SK-N-SH (cell line): ENCODE measurements around the gene TMEM165. TPM values are rescaled to one million over a fixed set of nuclear protein-coding genes. Genes with fewer than 3 reads are reported as not detected.

Experiments
- CTCF ChIA-PET: fragments of 300-600, 350-600 bp; formaldehyde crosslinking; extraction: SDS; loops from one replicate; lab custom pipeline; 2021; lab: Yijun Ruan, JAX
- POLR2A ChIA-PET: fragments of 350-600 bp; sonication (Branson Sonifier 250); formaldehyde crosslinking; extraction: SDS; loops from one replicate; lab custom pipeline; 2020; ENCODE audit warnings: antibody characterized with exemption, inconsistent platforms; lab: Yijun Ruan, JAX
- DNase-seq: peaks from one replicate; pipeline ENCODE4 v3.0.0; 2012
- H2AFZ ChIP-seq: fragments of 200-600 bp; sonication (generic); 2 replicates; pipeline ENCODE4 v1.8.1; 2016; ENCODE audit warnings: antibody characterized with exemption, mild to moderate bottlenecking, low read depth
- H3F3A ChIP-seq: fragments of 200-600 bp; sonication (generic); replicated peaks from 2 replicates; pipeline ENCODE3; 2016; ENCODE audit warnings: antibody characterized with exemption, mild to moderate bottlenecking; ENCODE audit not compliant: insufficient read depth
- H3K27ac ChIP-seq, 2 experiments: fragments of 200-500 bp in 1 of 2; fragments of 200-600 bp in 1 of 2; sonication (Bioruptor generic) in 1 of 2; sonication (generic), shearing (Covaris generic) in 1 of 2; 2 replicates each; pipeline versions ENCODE4 v1.5.1 to v1.6.1; 2014 to 2016; ENCODE audit warnings: low read depth in 2 of 2, inconsistent platforms in 1 of 2, low read length in 1 of 2, mild to moderate bottlenecking in 1 of 2, mixed read lengths in 1 of 2
- H3K27me3 ChIP-seq: fragments of 200-600 bp; sonication (generic), shearing (Covaris generic); 2 replicates; pipeline ENCODE4 v1.6.1; 2016; ENCODE audit warnings: mixed run types; ENCODE audit not compliant: insufficient read depth
- H3K36me3 ChIP-seq, 2 experiments: fragments of 200-500 bp in 1 of 2; fragments of 200-600 bp in 1 of 2; sonication (Bioruptor generic) in 1 of 2; sonication (generic) in 1 of 2; replicated peaks in 1 of 2; 2 replicates each; pipeline versions ENCODE3 to v1.5.1; 2014 to 2016; ENCODE audit warnings: low read length in 1 of 2, mild to moderate bottlenecking in 1 of 2; ENCODE audit not compliant: insufficient read depth in 2 of 2, control insufficient read depth in 1 of 2
- H3K4me1 ChIP-seq, 2 experiments: fragments of 200-500 bp in 1 of 2; fragments of 200-600 bp in 1 of 2; sonication (Bioruptor generic) in 1 of 2; sonication (generic), shearing (Covaris generic) in 1 of 2; 2 replicates each; pipeline versions ENCODE4 v1.5.1 to v1.6.1; 2014 to 2016; ENCODE audit warnings: low read depth in 1 of 2, low read length in 1 of 2, mixed run types in 1 of 2; ENCODE audit not compliant: insufficient read depth in 2 of 2, control insufficient read depth in 1 of 2
- H3K4me2 ChIP-seq: fragments of 200-600 bp; sonication (generic), shearing (Covaris generic); 2 replicates; pipeline ENCODE4 v1.6.1; 2017; ENCODE audit warnings: mixed run types
- H3K4me3 ChIP-seq, 2 experiments: fragments of 200-500 bp in 1 of 2; fragments of 200-600 bp in 1 of 2; sonication (Bioruptor generic) in 1 of 2; sonication (generic), shearing (Covaris generic) in 1 of 2; 2 replicates each; pipeline versions ENCODE4 v1.5.1 to v1.8.1; 2014 to 2016; ENCODE audit warnings: low read depth in 2 of 2, inconsistent platforms in 1 of 2, low read length in 1 of 2, mild to moderate bottlenecking in 1 of 2, mixed read lengths in 1 of 2, moderate library complexity in 1 of 2
- H3K79me2 ChIP-seq: fragments of 200-600 bp; sonication (generic); 2 replicates; pipeline ENCODE4 v1.8.1; 2017; ENCODE audit warnings: mild to moderate bottlenecking; ENCODE audit not compliant: insufficient read depth
- H3K9ac ChIP-seq: fragments of 200-600 bp; sonication (generic); 2 replicates; pipeline ENCODE4 v1.6.1; 2017; ENCODE audit warnings: mixed run types
- H3K9me2 ChIP-seq: fragments of 200-600 bp; sonication (generic); 2 replicates; pipeline ENCODE4 v1.6.1; 2017; ENCODE audit warnings: mixed run types
- H3K9me3 ChIP-seq: fragments of 200-600 bp; sonication (generic); 2 replicates; pipeline ENCODE4 v1.6.1; 2017; ENCODE audit warnings: mixed run types, mild to moderate bottlenecking, moderate library complexity
- H4K20me1 ChIP-seq: fragments of 200-600 bp; sonication (generic); 2 replicates; pipeline ENCODE4 v1.6.1; 2017; ENCODE audit warnings: mild to moderate bottlenecking, mixed run types; ENCODE audit not compliant: insufficient read depth
- ELF1 ChIP-seq: IDR thresholded peaks from 2 replicates; pipeline ENCODE4 v1.4.0; 2012
- IRF3 ChIP-seq: fragments of 150-350 bp; IDR thresholded peaks from 2 replicates; pipeline ENCODE4 v1.6.1; 2016; ENCODE audit warnings: mild to moderate bottlenecking, low read depth, low read length
- JUND ChIP-seq: IDR thresholded peaks from 2 replicates; pipeline ENCODE4 v1.4.0; 2012
- MAX ChIP-seq: IDR thresholded peaks from 2 replicates; pipeline ENCODE4 v1.4.0; 2012; ENCODE audit warnings: low read depth
- MEF2A ChIP-seq: IDR thresholded peaks from 2 replicates; pipeline ENCODE4 v1.4.0; 2012; ENCODE audit warnings: low read depth, borderline replicate concordance
- MXI1 ChIP-seq: IDR thresholded peaks from 2 replicates; pipeline ENCODE4 v1.6.1; 2012; ENCODE audit warnings: mild to moderate bottlenecking, low read depth, low read length, improper control_type of control experiment
- NFIC ChIP-seq: IDR thresholded peaks from 2 replicates; pipeline ENCODE4 v1.4.0; 2012; ENCODE audit warnings: borderline replicate concordance
- POLR2AphosphoS5 ChIP-seq: IDR thresholded peaks from 2 replicates; pipeline ENCODE4 v1.6.1; 2012; ENCODE audit warnings: low read depth, low read length
- RAD21 ChIP-seq: IDR thresholded peaks from 2 replicates; pipeline ENCODE4 v1.6.1; 2012; ENCODE audit warnings: mild to moderate bottlenecking, low read length
- RCOR1 ChIP-seq: fragments of 150-350 bp; IDR thresholded peaks from 2 replicates; pipeline ENCODE4 v1.6.1; 2017; ENCODE audit warnings: antibody characterized with exemption, low read length
- RFX5 ChIP-seq: IDR thresholded peaks from 2 replicates; pipeline ENCODE4 v1.6.1; 2012; ENCODE audit warnings: mild to moderate bottlenecking, improper control_type of control experiment, low read length
- RXRA ChIP-seq: IDR thresholded peaks from 2 replicates; pipeline ENCODE4 v1.4.0; 2012; ENCODE audit warnings: low read depth, mild to moderate bottlenecking, borderline replicate concordance
- SIN3A ChIP-seq: IDR thresholded peaks from 2 replicates; pipeline ENCODE4 v1.6.1; 2012; ENCODE audit warnings: low read depth, mild to moderate bottlenecking, low read length, moderate library complexity, borderline replicate concordance
- TEAD4 ChIP-seq: IDR thresholded peaks from 2 replicates; pipeline ENCODE4 v1.4.0; 2012; ENCODE audit warnings: mild to moderate bottlenecking, borderline replicate concordance; ENCODE audit not compliant: insufficient read depth
- WGBS: methylation state at CpG from one replicate; pipeline ENCODE4 v1.1.6; 2017; ENCODE audit warnings: low lambda C conversion rate; 5-methylcytosine and 5-hydroxymethylcytosine counted together
- polyA plus RNA-seq, 3 experiments: library from polyadenylated mRNA; depleted of rRNA; stranded (reverse); fragments of >200 nt; gene quantifications; 2 replicates each; pipeline ENCODE4 v1.2.3, GENCODE V29; 2012
- TF ChIP-seq, protein P1 (sequence below): IDR thresholded peaks from 2 replicates; pipeline ENCODE4 v1.6.1; 2012; ENCODE audit warnings: mild to moderate bottlenecking, low read depth, low read length, moderate library complexity
- TF ChIP-seq, protein P2 (sequence below): IDR thresholded peaks from 2 replicates; pipeline ENCODE4 v1.4.0; 2012; ENCODE audit warnings: low read depth, borderline replicate concordance
- TF ChIP-seq, protein P3 (sequence below): fragments of 150-350 bp; IDR thresholded peaks from 2 replicates; pipeline ENCODE4 v1.6.1; 2017; ENCODE audit warnings: antibody characterized with exemption, low read length, low read depth, borderline replicate concordance

TMEM165 gene
- polyA plus RNA-seq, 1 of the 3 experiments (the other 2 are of a cell fraction): 58.6 TPM

DNA sequence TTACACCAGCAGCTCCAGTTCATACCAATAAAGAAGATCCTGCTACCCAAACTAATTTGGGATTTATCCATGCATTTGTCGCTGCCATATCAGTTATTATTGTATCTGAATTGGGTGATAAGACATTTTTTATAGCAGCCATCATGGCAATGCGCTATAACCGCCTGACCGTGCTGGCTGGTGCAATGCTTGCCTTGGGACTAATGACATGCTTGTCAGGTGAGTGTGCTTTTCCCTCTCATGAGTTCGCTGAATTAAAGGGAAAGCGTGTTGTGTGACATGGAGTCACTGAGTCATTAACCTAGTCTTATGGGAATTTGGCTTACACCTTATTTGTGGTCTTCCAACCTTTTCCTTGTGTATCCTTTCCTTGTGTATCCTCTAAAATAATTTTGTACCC lies 15.9 kb downstream of the TMEM165 start:
- no peak overlapping the region for H2AFZ ChIP-seq
- 98% methylated on average over 6 of the region's 6 CpGs for WGBS
- H4K20me1 ChIP-seq: peaks cover 87% of the 10 kb centered on the region
- no peak for TF ChIP-seq MAX
- no peak for TF ChIP-seq TEAD4
- TF ChIP-seq JUND: no peak
- no peak for TF ChIP-seq RAD21
- TF ChIP-seq MXI1: no peak
- no peak for TF ChIP-seq POLR2AphosphoS5
- TF ChIP-seq, protein P1, sequence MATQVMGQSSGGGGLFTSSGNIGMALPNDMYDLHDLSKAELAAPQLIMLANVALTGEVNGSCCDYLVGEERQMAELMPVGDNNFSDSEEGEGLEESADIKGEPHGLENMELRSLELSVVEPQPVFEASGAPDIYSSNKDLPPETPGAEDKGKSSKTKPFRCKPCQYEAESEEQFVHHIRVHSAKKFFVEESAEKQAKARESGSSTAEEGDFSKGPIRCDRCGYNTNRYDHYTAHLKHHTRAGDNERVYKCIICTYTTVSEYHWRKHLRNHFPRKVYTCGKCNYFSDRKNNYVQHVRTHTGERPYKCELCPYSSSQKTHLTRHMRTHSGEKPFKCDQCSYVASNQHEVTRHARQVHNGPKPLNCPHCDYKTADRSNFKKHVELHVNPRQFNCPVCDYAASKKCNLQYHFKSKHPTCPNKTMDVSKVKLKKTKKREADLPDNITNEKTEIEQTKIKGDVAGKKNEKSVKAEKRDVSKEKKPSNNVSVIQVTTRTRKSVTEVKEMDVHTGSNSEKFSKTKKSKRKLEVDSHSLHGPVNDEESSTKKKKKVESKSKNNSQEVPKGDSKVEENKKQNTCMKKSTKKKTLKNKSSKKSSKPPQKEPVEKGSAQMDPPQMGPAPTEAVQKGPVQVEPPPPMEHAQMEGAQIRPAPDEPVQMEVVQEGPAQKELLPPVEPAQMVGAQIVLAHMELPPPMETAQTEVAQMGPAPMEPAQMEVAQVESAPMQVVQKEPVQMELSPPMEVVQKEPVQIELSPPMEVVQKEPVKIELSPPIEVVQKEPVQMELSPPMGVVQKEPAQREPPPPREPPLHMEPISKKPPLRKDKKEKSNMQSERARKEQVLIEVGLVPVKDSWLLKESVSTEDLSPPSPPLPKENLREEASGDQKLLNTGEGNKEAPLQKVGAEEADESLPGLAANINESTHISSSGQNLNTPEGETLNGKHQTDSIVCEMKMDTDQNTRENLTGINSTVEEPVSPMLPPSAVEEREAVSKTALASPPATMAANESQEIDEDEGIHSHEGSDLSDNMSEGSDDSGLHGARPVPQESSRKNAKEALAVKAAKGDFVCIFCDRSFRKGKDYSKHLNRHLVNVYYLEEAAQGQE: no peak
- no peak for TF ChIP-seq MEF2A
- TF ChIP-seq SIN3A: no peak
- TF ChIP-seq IRF3: no peak
- TF ChIP-seq, protein P2, sequence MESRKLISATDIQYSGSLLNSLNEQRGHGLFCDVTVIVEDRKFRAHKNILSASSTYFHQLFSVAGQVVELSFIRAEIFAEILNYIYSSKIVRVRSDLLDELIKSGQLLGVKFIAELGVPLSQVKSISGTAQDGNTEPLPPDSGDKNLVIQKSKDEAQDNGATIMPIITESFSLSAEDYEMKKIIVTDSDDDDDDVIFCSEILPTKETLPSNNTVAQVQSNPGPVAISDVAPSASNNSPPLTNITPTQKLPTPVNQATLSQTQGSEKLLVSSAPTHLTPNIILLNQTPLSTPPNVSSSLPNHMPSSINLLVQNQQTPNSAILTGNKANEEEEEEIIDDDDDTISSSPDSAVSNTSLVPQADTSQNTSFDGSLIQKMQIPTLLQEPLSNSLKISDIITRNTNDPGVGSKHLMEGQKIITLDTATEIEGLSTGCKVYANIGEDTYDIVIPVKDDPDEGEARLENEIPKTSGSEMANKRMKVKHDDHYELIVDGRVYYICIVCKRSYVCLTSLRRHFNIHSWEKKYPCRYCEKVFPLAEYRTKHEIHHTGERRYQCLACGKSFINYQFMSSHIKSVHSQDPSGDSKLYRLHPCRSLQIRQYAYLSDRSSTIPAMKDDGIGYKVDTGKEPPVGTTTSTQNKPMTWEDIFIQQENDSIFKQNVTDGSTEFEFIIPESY: no peak
- TF ChIP-seq ELF1: no peak
- no peak for TF ChIP-seq NFIC
- no peak for TF ChIP-seq RFX5
- no peak for TF ChIP-seq RCOR1
- TF ChIP-seq RXRA: no peak
- TF ChIP-seq, protein P3, sequence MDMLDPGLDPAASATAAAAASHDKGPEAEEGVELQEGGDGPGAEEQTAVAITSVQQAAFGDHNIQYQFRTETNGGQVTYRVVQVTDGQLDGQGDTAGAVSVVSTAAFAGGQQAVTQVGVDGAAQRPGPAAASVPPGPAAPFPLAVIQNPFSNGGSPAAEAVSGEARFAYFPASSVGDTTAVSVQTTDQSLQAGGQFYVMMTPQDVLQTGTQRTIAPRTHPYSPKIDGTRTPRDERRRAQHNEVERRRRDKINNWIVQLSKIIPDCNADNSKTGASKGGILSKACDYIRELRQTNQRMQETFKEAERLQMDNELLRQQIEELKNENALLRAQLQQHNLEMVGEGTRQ: no peak
- TF ChIP-seq, all 33 proteins: peak for 0
- Histone ChIP-seq H3K4me3 (no peak overlapping the region), H3K36me3 (peaks cover 40 to 56% of the 10 kb centered on the region in 2 experiments), H3F3A (peaks cover 6% of the 10 kb centered on the region), H3K4me1 (no peaks in the 10 kb centered on the region; a peak in 2 of 4 replicates), H3K27ac (no peak overlapping the region), H3K79me2 (peaks cover 99% of the 10 kb centered on the region), H3K9me2 (no peaks in the 10 kb centered on the region), H3K9ac (no peak overlapping the region), H3K9me3 (no peaks in the 10 kb centered on the region), H3K4me2 (no peak overlapping the region), H3K27me3 (no peaks in the 10 kb centered on the region)
- no peak for DNase-seq
- ChIA-PET CTCF (interaction anchor here (0.6 to 1.4 kb wide), 4 partner anchors 57 to 1825 kb away, joined by 3 to 4 read pairs (median 3); no protein-coding TSS in a partner anchor), POLR2A (no interaction called here)
